Glutamatergic neuron (in vitro differentiated cells): ENCODE measurements around the gene SULT1B1. TPM values are rescaled to one million over a fixed set of nuclear protein-coding genes. Genes with fewer than 3 reads are reported as not detected.

Experiments
- DNase-seq: peaks from one replicate; pipeline ENCODE4 v3.0.0; 2022
- H3K27ac Mint-ChIP-seq: one replicate; pipeline ENCODE4 v1.8.0; 2020; ENCODE audit warnings: mild to moderate bottlenecking, mixed read lengths, inconsistent platforms; ENCODE audit not compliant: unreplicated experiment
- H3K27me3 Mint-ChIP-seq: one replicate; pipeline ENCODE4 v1.8.0; 2020; ENCODE audit warnings: mild to moderate bottlenecking, moderate library complexity, mixed read lengths, inconsistent platforms; ENCODE audit not compliant: unreplicated experiment
- H3K36me3 Mint-ChIP-seq: one replicate; pipeline ENCODE4 v1.8.0; 2020; ENCODE audit warnings: mild to moderate bottlenecking, mixed read lengths, inconsistent platforms; ENCODE audit not compliant: unreplicated experiment
- H3K4me1 Mint-ChIP-seq: one replicate; pipeline ENCODE4 v1.8.0; 2020; ENCODE audit warnings: mild to moderate bottlenecking, low read depth, mixed read lengths, inconsistent platforms; ENCODE audit not compliant: unreplicated experiment
- H3K4me3 Mint-ChIP-seq: one replicate; pipeline ENCODE4 v1.8.0; 2020; ENCODE audit warnings: mild to moderate bottlenecking, mixed read lengths, inconsistent platforms; ENCODE audit not compliant: unreplicated experiment
- H3K9me3 Mint-ChIP-seq: one replicate; pipeline ENCODE4 v1.8.0; 2020; ENCODE audit warnings: mild to moderate bottlenecking, moderate library complexity, mixed read lengths, inconsistent platforms; ENCODE audit not compliant: unreplicated experiment
- CTCF ChIP-seq: fragments of 200-600 bp; sonication (generic); IDR thresholded peaks from one replicate; pipeline ENCODE4 v1.5.0; 2021; ENCODE audit not compliant: partially characterized antibody, unreplicated experiment
- total RNA-seq: library from RNA; stranded (reverse); fragmentation: NEBNext Ultra II Directional; extraction: Animal tissue kit (Norgen Biotek cat#: 25700); gene quantifications from one replicate; pipeline ENCODE4 v1.2.1, GENCODE V29; 2021; ENCODE audit not compliant: unreplicated experiment

Gene SULT1B1
- total RNA-seq, 1 donor from 2014 or later: 0.10 TPM

DNA sequence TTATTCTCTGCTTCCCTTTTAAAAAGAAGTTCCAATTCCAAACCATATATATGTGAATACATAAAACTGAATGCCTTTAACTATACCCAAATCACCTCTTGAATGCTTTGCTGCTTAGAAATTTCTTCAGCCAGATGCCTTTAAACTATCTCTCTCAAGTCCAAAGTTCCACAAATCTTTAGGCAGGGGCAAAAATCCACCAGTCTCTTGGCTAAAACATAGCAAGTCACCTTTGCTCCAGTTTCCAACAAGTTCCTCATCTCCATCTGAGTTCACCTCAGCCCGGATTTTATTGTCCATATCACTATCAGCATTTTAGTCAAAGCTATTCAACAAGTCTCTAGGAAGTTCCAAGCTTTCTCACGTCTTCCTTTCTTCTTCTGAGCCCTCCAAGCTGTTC, 49.8 kb downstream of the SULT1B1 start:
- H3K4me1 Mint-ChIP-seq: no peaks in the 10 kb centered on the region
- no peak overlapping the region for H3K4me3 Mint-ChIP-seq
- TF ChIP-seq CTCF: no peak
- no peaks in the 10 kb centered on the region for H3K9me3 Mint-ChIP-seq
- peaks cover 2% of the 10 kb centered on the region for H3K27me3 Mint-ChIP-seq
- H3K27ac Mint-ChIP-seq: no peak overlapping the region
- no peaks in the 10 kb centered on the region for H3K36me3 Mint-ChIP-seq
- no peak for DNase-seq

DNA sequence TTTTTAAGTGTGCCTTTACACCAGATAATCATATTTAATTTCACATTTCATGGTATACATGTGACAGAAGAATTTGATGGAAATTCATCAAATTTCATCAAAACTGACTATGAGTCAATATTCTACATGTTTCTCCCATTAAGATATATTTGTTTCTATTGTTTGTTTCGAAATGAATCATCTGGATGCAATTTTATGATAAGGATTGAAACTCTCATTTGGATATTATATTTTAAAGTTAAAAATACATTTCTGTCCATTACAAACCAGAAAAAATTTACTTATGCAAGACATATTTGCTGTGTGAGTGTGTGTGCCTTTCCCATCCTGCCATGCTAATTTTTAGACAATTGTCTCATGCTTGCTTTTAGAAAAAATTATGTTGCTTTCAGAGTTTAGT, 52.2 kb downstream of the SULT1B1 start:
- Mint-ChIP-seq H3K36me3 (no peaks in the 10 kb centered on the region), H3K9me3 (no peaks in the 10 kb centered on the region), H3K4me1 (no peaks in the 10 kb centered on the region), H3K4me3 (no peak overlapping the region), H3K27ac (no peak overlapping the region), H3K27me3 (no peaks in the 10 kb centered on the region)
- no peak for TF ChIP-seq CTCF
- no peak for DNase-seq

- H3K4me1 Mint-ChIP-seq: no peaks in the 10 kb centered on the region
- TF ChIP-seq CTCF: no peak
- DNase-seq: no peak
- H3K27ac Mint-ChIP-seq: no peak overlapping the region
- no peaks in the 10 kb centered on the region for H3K27me3 Mint-ChIP-seq
- H3K36me3 Mint-ChIP-seq: no peaks in the 10 kb centered on the region
- no peaks in the 10 kb centered on the region for H3K9me3 Mint-ChIP-seq
- H3K4me3 Mint-ChIP-seq: no peak overlapping the region
These were observed 52.6 kb downstream of the SULT1B1 start for GRCh38 chr4:69707807-69708206.

DNA sequence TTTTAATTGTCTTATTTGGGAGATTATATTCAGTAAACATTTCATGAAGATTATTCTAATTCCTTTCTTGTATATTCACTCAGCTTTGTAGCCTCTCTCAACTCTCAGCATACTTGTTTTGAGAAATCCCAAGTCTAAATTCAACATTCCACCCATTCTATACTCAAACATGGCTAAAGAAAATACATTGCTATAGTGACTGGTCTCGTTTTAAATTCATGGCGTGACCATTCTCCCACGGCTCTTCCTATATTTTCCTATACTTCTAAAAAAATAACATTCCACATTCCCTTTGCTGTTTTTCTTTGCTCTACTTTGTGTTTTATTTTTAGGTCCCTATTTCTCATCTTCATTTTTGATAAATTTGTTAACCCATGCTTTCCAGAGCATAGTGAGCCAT, 58.2 kb downstream of the SULT1B1 start:
- Mint-ChIP-seq H3K4me3 (no peak overlapping the region), H3K27ac (no peak overlapping the region), H3K36me3 (no peaks in the 10 kb centered on the region), H3K27me3 (peaks cover 5% of the 10 kb centered on the region), H3K4me1 (no peaks in the 10 kb centered on the region), H3K9me3 (peaks cover 2% of the 10 kb centered on the region)
- TF ChIP-seq CTCF: no peak
- DNase-seq: no peak

- TF ChIP-seq CTCF: no peak
- Mint-ChIP-seq H3K4me1 (no peaks in the 10 kb centered on the region), H3K36me3 (no peaks in the 10 kb centered on the region), H3K9me3 (peaks cover 2% of the 10 kb centered on the region), H3K4me3 (no peak overlapping the region), H3K27ac (no peak overlapping the region), H3K27me3 (peaks cover 5% of the 10 kb centered on the region)
- DNase-seq: no peak
These were observed 58.7 kb downstream of the SULT1B1 start for GRCh38 chr4:69701696-69702095.
